Measurements from ENCODE around the gene C20orf141. TPM values are rescaled to one million over a fixed set of nuclear protein-coding genes. Genes with fewer than 3 reads are reported as not detected.
A peak's percentile ranks its signal among the peaks of the same experiment; 100 is the strongest.

C20orf141 gene
- total and polyA plus RNA-seq, 7 donors: not detected

DNA sequence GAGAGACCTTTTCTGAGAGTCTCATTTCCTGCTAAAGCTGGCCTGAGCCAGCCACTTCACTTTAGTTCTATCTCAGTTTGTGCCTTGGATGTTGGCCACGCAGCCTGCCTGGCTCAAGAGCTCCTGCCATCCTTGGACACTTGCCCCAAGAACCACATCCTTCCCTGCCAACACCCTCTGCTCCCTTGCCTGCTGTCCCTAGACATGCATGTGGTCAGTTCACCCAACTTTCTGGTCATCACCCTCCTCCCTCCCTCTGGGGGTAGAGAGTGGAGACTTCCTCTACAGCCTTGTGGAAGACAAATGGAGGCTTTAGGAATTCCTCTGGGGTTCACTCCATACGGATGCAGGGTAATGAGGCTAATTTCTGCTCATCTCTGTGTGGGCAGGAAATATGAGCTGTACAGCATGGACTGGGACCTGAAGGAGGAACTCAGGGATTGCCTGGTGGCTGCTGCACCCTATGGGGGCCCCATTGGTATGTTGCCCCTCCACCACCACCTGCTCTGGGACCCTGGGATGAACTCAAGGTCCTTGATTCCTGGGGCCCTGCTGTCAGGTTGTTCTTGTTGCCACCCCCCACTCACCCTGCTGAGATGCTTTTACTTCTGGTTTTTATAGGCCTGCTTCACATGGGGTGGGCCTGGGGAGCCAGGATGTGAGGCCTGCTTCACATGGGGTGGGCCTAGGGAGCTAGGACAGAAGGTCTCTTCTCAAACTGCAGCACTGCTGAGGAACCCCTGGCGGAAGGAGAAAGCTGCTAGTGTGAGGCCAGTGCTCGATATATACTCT lies 44.7 kb downstream of the C20orf141 start:
- Histone ChIP-seq H3K27me3 (ENCODE audit: insufficient read depth in 3 of 3, low read length in 2 of 3) (no peaks in the 10 kb centered on the region), H3K4me1 (peaks cover 5% of the 10 kb centered on the region), H3K27ac (no peak overlapping the region), H3K4me3 (no peak overlapping the region), H3K9me3 (no peaks in the 10 kb centered on the region), H3K36me3 (ENCODE audit: insufficient read depth in 1 of 2, low read depth in 1 of 2) (peaks cover 0 to 43% of the 10 kb centered on the region in 2 donors)
- 63 to 84% (median 70%) methylated on average over 4 of the region's 4 CpGs for WGBS, 3 donors
- intact Hi-C loops (cut with DNase I): loop anchor here in 1 of 2 donors (10.0 kb wide), 2 partner anchors 105 to 165 kb away; partner anchors contain the start of gene EBF4
- TF ChIP-seq, protein P1, sequence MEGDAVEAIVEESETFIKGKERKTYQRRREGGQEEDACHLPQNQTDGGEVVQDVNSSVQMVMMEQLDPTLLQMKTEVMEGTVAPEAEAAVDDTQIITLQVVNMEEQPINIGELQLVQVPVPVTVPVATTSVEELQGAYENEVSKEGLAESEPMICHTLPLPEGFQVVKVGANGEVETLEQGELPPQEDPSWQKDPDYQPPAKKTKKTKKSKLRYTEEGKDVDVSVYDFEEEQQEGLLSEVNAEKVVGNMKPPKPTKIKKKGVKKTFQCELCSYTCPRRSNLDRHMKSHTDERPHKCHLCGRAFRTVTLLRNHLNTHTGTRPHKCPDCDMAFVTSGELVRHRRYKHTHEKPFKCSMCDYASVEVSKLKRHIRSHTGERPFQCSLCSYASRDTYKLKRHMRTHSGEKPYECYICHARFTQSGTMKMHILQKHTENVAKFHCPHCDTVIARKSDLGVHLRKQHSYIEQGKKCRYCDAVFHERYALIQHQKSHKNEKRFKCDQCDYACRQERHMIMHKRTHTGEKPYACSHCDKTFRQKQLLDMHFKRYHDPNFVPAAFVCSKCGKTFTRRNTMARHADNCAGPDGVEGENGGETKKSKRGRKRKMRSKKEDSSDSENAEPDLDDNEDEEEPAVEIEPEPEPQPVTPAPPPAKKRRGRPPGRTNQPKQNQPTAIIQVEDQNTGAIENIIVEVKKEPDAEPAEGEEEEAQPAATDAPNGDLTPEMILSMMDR (IDR thresholded peaks at IDR 0.05): no peak
- DNase-seq (no peak), ATAC-seq (peak in 3 of 4 donors; percentile 46 to 75 (median 48))

DNA sequence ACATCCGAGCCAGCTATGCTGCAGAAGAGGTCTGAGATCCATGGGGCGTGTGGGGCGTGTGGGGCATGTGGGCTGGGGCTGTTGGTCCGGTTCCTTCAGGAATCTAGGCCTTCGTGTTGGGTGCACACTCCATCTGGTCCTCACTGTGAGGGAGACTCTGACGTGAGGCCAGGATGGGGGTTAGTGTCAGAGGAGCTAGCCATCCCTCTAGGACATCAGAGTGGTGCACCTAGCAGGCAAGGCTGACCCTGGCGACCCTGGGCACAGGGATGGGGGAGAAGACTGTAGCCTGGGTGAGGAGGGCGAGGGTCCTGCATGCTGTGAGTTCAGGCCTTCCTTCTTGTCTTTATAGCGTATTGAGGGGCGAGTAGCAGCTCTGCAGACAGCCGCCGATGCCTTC lies 49.8 kb downstream of the C20orf141 start:
- no peak overlapping the region for H3K4me3 ChIP-seq
- TF ChIP-seq, protein P1 (IDR thresholded peaks at IDR 0.05): no peak
- H3K4me1 ChIP-seq: no peaks in the 10 kb centered on the region
- no peaks in the 10 kb centered on the region for H3K9me3 ChIP-seq
- 94 to 96% (median 96%) methylated on average over 12 of the region's 12 CpGs for WGBS, 3 donors
- no peak overlapping the region for H3K27ac ChIP-seq
- H3K36me3 ChIP-seq (ENCODE audit: insufficient read depth in 1 of 2, low read depth in 1 of 2): peaks cover 0 to 71% of the 10 kb centered on the region in 2 donors
- intact Hi-C loops (cut with DNase I): no loop called here
- no peaks in the 10 kb centered on the region for H3K27me3 ChIP-seq (ENCODE audit: insufficient read depth in 3 of 3, low read length in 2 of 3)
- ATAC-seq (no peak), DNase-seq (no peak)

DNA sequence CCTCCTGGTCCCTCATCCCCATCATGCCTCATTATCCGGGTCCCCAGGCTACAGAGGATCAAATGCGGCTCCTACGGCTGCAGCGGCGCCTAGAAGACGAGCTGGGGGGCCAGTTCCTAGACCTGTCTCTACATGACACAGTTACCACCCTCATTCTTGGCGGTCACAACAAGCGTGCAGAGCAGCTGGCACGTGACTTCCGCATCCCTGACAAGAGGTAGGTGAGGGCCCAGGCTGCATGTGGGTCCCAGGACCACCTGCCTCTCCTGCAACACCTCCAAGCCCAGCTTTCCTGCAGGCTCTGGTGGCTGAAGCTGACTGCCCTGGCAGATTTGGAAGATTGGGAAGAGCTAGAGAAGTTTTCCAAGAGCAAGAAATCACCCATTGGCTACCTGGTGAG lies 50.3 kb downstream of the C20orf141 start:
- no peak for ATAC-seq
- WGBS, 3 donors: 93 to 98% (median 95%) methylated on average over 10 of the region's 10 CpGs

More for the DNA sequence above, 50.3 kb downstream of the C20orf141 start:
- Histone ChIP-seq H3K27ac (no peak overlapping the region), H3K9me3 (no peaks in the 10 kb centered on the region), H3K27me3 (ENCODE audit: insufficient read depth in 3 of 3, low read length in 2 of 3) (no peaks in the 10 kb centered on the region), H3K4me3 (no peak overlapping the region), H3K36me3 (ENCODE audit: insufficient read depth in 1 of 2, low read depth in 1 of 2) (peaks cover 0 to 71% of the 10 kb centered on the region in 2 donors), H3K4me1 (no peaks in the 10 kb centered on the region)
- TF ChIP-seq, protein P1 (IDR thresholded peaks at IDR 0.05): no peak
- no peak for DNase-seq
- intact Hi-C loops (cut with DNase I): no loop called here

Other genes starting within 250 kb of the C20orf141 start
- gene NOP56, start 162.4 kb upstream of the C20orf141 start, total RNA-seq: 100 to 1,000 TPM in 2 of 4 donors, 10 to 100 TPM in 2; 90.9 to 114 (median 102) TPM
- 100 to 1,000 TPM in 1 of 3 donors, 10 to 100 TPM in 2; 63.2 to 173 (median 84.1) TPM for gene NOP56, start 162.4 kb upstream of the C20orf141 start, polyA plus RNA-seq
- gene IDH3B, start 150.8 kb upstream of the C20orf141 start, total RNA-seq: 100 to 1,000 TPM in 2 of 4 donors, 10 to 100 TPM in 2; 58.8 to 153 (median 97.6) TPM
- gene IDH3B, start 150.8 kb upstream of the C20orf141 start, polyA plus RNA-seq: 100 to 1,000 TPM in 2 of 3 donors, 10 to 100 TPM in 1; 86.0 to 262 (median 166) TPM
- gene EBF4, start 122.2 kb upstream of the C20orf141 start, total RNA-seq: 1 to 10 TPM; 1.2 to 1.9 (median 1.5) TPM
- gene EBF4, start 122.2 kb upstream of the C20orf141 start, polyA plus RNA-seq: under 1 TPM; 0.42 to 0.87 (median 0.52) TPM
- 1 to 10 TPM in 1 of 4 donors, under 1 TPM in 3; 0.27 to 1.3 (median 0.53) TPM for gene CPXM1, start 14.4 kb upstream of the C20orf141 start, total RNA-seq
- gene CPXM1, start 14.4 kb upstream of the C20orf141 start, polyA plus RNA-seq: 1 to 10 TPM in 1 of 3 donors, under 1 TPM in 2; 0.30 to 1.1 (median 0.34) TPM
- not detected for gene TMEM239, start 1.4 kb downstream of the C20orf141 start, total RNA-seq
- not detected for gene TMEM239, start 1.4 kb downstream of the C20orf141 start, polyA plus RNA-seq
- gene PCED1A, start 25.7 kb downstream of the C20orf141 start, total RNA-seq: 10 to 100 TPM in 1 of 4 donors, 1 to 10 TPM in 3; 4.8 to 11.5 (median 8.0) TPM
- gene PCED1A, start 25.7 kb downstream of the C20orf141 start, polyA plus RNA-seq: 1 to 10 TPM; 4.2 to 6.5 (median 5.7) TPM
- gene VPS16, start 25.8 kb downstream of the C20orf141 start, total RNA-seq: 10 to 100 TPM; 19.2 to 25.5 (median 23.7) TPM
- gene VPS16, start 25.8 kb downstream of the C20orf141 start, polyA plus RNA-seq: 10 to 100 TPM; 17.1 to 20.2 (median 18.1) TPM
- gene PTPRA, start 58.5 kb downstream of the C20orf141 start, total RNA-seq: 10 to 100 TPM; 15.0 to 19.9 (median 18.2) TPM
- gene PTPRA, start 58.5 kb downstream of the C20orf141 start, polyA plus RNA-seq: 1 to 10 TPM; 7.6 to 9.6 (median 8.2) TPM
- not detected for gene GNRH2, start 228.6 kb downstream of the C20orf141 start, total RNA-seq
- under 1 TPM in 1 of 3 donors, not detected in 2; 0.39 TPM for gene GNRH2, start 228.6 kb downstream of the C20orf141 start, polyA plus RNA-seq
- gene MRPS26, start 231.1 kb downstream of the C20orf141 start, total RNA-seq: 10 to 100 TPM; 42.8 to 49.0 (median 44.7) TPM
- 100 to 1,000 TPM in 1 of 3 donors, 10 to 100 TPM in 2; 51.6 to 150 (median 68.7) TPM for gene MRPS26, start 231.1 kb downstream of the C20orf141 start, polyA plus RNA-seq

Data from psoas muscle (tissue), 8 donors.